ENCODE data around the gene NEAT1.
A peak's percentile ranks its signal among the peaks of the same experiment; 100 is the strongest.
"Not testable (repeated sequence)": the region's sequence is repeated elsewhere in the genome, so short reads cannot be mapped to it uniquely, and the experiment has no call there.

Gene NEAT1

DNA sequence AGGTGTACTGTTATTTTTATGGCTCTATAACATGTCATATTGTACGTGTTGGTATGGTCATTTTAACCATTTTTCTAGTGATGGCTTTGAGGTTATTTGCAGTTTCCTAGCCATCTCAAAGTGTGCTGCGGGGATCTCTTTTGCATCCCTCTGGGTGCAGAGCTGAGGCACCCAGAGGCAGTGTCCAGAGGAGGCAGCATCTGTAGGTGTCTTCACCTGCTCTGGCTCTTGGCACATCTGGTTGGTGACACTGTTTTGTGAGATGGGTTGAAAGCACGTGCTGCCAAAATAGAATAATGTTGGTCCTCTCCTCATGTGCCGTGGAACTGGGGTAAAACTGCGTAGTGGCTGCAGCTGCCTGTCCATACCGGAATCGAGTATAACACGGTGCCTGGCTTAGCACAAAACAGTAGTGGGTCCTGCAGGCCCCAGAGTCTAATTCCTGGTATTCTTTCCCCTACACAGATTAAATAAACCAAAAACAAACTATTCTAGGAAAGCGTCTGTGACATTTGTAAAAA is 12.9 kb downstream of the NEAT1 start:
- no peak for ATAC-seq

DNA sequence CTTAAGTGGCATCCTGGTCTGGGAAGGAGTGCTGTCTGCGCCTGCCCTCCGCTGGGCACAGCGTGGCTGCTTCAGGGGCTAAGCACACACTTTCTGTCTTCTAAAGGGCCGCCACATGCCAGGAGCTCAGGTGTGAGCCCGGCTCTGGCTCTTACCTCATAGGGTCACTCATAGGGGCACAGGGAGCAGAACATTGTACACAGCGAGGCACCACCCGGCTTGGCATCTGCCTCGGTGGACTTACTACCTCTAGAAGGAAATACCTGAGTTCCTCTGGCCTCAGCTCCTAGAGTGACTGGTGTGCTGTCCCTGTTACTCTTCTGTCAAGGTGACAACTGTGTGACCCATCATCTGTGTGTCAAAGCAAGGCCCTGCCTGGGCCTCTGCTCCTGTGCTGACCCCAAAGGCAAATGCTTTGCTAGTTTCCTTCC is 13.4 kb downstream of the NEAT1 start:
- no peak for ATAC-seq

DNA sequence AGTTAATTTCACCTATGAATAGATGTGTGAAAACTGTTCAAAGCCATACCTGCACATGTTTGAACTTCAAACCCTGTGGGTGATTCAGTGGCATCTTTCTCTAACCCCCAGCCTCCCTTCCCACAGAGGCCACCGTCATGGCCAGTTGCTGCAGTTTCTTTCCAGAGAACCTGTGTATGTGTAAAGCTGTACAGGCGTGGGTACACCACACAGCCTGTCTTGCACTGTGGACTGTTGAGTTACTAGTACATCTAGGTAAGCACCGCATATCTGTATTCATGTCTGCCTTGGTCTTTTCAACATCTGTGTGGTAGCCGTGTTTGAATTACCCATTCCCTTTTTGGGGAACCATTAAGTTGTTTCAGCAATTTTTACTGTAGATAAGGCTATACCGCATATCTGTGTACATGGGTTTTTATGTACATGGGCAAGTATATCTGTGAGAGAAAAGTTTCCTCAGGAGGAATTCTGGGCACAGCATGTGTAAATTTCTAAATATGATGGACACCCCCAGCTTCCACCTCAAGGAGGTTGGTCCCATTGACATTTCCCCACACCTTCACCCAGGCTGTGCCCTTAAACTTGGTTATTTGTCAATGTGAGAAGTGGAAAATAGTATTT is 13.9 kb downstream of the NEAT1 start:
- ATAC-seq = no peak

DNA sequence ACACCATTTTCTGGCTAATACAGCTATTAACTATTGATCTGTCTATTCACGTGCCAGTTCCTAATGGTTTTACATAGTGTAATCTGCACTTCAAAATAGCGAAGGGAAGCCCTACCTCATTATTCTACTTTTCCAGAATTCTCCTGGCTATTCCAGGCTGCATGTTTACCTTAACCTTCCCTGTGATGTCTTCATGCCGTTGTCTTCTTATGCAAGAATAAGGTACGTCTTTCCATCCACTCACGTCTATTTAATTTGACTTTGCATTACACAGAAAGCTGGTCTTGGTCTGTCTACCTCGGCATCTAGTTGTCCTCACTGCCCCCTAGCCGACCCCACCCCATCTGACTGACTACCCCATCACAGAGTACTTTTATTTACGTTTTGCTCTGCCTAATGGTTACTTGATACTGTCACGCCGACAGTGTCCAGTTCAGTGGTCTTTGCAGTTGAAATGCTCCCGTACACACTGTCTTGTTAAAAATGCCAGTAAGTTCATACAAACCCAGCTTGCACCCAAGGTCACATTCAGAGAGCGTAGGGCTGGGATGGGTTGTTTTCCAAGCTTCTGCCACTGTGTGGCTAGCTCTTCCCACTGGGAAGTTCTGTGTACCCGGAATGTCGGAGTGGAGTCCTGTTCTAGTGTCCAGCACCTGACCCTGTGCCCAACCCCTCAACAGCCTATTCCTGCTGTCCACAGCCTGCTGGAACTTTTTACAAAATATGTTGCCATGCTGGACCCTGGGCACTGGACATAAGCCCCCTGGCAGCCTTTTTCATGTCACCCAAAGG is 15.0 kb downstream of the NEAT1 start:
- ATAC-seq = no peak

DNA sequence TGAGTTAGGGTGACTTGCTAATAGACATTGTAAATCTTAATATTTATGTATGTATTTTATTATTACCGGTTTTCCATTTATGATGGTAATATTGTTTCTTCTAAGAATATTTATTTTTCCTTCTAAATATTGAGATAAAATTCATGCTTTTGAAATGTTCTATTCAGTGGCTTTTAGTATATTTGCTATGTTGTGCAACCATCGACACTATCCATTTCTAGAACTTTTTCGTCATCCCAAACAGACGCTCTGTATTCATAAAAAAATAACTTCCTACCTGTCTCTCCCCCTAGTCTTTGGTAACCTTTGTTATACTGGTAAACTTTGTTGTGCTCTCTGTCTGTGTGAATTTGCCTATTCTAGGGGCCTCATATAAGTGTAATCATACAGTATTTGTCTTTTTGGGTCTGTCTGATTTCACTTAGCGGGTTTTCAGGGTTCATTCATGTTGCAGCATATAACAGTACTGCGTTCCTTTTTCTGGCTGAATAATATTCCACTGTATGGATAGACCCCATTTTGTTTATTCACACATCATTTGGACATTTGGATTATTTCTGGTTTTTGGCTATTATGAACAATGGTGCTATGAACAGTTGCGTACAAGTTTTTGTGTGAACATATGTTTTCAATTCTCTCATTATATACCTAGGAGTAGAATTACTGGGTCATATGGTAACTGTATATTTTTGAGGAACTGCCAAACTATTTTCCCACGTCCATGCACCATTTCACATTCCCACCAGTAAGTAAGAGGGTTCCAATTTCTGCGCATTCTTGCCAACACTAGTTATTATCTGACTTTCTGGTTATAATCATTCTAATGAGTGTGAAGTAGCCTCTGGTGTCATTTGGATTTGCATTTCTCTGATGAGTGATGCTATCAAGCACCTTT is 15.9 kb downstream of the NEAT1 start:
- ATAC-seq = no peak

DNA sequence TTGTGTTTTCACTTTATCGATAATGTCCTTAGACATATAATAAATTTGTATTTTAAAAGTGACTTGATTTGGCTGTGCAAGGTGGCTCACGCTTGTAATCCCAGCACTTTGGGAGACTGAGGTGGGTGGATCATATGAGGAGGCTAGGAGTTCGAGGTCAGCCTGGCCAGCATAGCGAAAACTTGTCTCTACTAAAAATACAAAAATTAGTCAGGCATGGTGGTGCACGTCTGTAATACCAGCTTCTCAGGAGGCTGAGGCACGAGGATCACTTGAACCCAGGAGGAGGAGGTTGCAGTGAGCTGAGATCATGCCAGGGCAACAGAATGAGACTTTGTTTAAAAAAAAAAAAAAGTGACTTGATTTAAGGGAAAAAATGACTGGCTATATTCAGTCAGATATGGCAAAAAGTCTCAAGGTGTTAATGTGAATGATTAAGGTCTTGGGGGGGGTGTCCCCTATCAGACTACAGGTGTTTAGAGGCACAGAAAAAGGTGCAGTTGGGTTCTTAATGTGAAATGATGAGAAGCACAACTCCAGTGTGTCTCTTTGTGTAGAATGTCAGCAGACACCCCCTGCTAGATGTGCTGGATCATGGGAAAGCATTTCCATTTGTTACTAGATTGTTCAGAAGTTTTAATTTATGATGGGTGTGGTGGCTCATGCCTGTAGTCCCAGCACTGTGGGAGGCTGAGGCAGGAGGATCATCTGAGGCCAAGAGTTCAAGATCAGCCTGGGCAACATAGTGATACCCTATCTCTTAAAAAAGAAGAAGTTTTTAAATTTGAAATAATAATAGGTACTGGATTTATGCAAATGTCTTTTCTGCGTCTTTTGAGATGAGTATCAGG is 17.0 kb downstream of the NEAT1 start:
- ATAC-seq = peak; percentile 70 to 77

DNA sequence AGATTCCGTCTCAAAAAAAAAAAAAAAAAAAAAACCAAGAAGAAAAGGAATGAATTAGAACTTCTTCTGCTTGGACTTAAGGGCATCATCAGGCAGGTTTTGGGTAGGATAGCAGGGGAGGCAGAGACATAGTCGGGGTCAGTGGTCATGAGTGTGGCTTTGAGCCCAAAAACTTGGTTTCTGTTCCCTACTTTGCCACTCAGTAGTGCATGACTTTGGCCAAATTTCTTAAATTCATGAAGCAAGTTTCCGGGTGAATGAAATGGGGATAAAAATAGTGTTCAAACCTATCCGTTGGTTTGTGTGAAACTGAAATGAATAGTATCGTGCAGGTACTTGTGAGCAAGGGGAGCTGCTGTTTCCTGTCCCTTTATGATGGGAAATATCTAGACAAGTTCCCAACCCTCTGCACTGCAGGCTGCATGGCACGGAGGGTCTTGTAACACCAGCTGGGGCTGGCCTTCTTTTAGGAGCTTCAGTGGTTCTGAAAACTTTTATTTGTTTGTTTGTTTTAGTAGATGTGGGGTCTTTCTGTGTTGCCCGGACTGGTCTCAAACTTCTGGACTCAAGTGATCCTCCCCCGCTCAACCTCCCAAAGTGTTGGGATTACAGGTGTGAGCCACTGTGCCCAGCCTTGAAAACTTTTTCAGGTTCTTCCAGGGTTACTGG is 18.4 kb downstream of the NEAT1 start:
- ATAC-seq = peak; percentile 9 to 15

DNA sequence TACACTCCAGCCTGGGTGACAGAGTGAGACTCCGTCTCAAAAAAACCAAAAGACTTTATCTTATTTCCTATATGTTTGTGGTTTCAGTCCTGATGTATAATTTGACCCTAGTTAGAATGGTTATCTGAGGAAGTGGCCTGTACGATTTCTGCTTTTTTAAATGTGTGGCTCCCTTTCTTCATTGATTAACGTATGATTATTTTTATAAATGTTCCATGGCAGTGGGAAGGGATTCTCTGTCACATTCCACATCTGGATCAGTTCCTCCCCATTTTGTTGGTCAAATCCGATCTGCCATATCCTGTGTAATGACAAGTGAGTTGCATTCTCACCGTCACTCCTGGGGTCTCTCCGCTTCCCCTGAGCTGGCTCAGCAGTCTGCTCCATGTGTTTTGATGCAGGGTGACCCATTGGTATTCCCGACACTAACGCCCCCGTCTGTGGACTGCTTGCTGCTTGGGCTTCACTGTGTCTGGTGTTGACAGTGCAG is 20.3 kb downstream of the NEAT1 start:
- no peak for ATAC-seq

DNA sequence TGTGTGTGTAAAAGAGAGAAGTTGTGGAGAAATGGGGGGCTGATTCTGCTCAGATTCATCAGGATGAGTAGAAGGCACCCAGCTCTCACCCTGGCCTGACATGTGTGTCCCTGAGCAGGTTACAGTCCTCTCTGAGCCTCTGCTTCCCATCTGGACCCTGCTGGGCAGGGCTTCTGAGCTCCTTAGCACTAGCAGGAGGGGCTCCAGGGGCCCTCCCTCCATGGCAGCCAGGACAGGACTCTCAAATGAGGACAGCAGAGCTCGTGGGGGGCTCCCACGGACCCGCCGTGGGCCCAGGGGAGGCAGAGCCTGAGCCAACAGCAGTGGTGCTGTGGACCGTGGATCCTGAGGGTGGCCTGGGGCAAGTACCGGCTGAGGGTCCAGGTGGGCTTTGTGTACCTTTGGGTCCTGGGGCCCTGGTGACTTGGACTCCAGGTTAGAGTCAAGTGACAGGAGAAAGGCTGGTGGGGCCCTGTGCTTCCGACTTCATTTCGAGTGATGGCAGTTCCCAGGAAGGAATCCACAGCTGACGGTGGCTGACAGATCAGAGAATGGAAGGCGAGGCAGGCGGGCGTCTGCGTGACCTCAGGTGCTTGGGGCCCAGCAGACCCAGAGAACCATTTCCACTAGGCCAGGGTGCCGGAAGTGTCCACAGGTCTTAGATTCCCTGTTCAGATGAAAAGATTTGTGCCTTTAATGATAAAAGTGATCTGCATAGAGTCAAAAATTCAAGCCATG is 21.9 kb downstream of the NEAT1 start:
- no peak for ATAC-seq

DNA sequence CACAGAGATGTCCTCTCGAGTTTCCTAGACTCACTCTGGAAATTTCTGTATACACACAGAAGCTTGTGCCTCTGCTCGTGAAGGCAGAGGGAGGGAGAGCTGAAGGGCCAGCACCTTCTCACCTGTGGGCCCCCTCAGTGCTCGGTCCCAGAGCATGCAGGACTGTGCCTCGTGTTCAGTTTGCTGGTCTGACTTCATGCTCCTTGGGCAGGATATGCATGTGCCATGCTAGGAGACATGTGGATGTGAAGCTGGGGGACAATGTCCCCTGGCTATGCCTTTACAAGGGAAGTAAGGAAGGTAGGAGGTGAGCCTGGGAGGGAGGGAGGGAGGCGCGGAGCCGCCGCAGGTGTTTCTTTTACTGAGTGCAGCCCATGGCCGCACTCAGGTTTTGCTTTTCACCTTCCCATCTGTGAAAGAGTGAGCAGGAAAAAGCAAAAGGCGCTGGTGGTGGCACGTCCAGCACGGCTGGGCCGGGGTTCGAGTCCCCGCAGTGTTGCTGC is 22.6 kb downstream of the NEAT1 start:
- ATAC-seq = no peak

DNA sequence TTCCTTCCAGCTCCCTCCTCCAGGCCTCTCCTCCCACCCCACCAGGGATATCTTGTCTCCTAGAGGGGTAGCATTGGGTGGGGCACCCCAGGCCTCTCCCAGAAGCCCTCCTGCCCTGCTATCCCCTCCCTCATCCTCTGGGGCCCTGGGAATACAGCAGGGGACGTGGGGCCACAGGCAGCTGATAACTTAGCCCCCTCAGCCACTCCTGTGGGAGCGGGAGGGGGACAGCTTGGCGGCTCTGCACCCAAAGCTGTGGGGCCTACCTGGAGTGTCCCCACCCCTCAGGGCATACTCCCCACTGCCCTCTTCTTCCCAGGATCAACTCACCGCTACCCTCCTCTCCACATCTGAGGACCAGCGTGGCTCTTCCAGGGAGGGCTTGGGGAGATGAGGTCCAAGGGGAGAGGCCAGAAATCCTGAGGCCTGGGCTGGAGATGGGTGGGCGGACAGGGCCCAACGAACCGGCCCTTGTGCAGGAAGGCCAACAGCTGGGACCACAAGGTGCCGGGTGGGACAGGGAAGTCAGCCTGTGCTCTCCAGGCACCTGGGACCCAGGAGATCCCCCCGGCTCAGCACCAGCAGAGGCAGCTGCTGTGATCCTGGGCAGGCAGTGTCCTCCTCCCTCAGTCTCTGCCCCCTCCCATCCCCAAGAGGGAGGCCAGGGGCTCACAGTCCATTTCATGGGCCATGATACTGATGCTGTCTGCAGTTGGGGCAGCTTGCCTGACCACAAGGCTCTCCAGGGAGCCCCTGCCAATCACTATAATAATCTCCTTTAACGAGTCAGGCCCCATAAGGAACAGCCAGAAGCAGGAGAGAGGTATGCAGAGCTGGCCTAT is 23.2 kb downstream of the NEAT1 start:
- ATAC-seq = peak in 1 of 2 donors; percentile 3

DNA sequence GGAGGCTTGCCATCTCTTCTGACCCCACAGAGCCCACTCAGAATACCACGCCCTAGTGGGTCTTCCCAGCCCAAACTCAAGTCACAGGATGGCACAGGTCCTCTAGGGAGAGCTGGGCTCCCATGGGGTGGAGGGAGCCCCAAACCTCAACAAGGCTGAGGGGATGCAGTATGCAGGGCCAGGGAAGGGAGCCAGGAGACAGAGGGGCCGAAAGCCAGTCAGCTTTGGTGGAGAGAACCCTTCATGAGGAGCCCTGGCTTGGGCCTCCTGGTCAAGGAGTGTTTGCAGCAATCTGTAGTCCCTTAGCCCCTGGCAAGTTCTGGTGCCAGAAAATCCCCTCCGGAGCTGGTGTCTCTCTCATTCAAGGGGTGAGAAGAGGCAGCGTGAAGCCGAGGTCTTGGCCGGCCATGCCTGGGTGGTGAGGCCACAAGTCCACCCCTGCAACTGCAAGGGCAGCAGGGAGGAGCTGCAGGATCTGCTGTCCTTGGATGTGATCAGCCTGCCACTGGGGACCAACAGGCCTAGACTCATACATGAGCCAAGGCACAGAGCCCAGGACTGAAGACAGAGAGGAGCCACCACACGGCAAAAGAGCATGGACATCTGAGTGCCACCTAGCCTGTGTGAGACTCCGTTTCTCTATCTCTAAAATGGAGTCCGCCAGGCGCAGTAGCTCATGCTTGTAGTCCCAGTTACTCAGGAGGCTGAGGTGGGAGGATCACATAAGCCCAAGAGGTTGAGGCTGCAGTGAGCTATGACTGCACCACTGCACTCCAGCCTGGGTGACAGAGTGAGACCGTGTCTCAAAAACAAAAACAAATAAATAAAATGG is 24.1 kb downstream of the NEAT1 start:
- ATAC-seq = peak; percentile 8 to 12

DNA sequence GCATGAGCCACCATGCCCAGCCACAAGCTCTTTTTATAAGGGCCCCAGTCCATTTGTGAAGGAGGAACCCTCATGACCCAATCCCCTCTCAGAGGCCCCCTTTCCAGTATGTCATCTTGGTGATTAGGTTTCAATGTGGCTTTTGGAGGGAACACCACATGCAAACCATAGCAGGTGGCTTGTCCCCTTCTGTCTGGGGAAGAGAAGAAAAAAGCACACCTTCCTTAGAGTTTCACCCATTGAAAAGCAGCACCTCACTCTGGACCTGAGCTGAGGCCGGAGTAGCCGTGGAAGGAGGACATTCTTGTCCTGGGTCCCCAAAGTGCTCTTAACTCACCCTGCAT is 25.4 kb downstream of the NEAT1 start:
- ATAC-seq = no peak

DNA sequence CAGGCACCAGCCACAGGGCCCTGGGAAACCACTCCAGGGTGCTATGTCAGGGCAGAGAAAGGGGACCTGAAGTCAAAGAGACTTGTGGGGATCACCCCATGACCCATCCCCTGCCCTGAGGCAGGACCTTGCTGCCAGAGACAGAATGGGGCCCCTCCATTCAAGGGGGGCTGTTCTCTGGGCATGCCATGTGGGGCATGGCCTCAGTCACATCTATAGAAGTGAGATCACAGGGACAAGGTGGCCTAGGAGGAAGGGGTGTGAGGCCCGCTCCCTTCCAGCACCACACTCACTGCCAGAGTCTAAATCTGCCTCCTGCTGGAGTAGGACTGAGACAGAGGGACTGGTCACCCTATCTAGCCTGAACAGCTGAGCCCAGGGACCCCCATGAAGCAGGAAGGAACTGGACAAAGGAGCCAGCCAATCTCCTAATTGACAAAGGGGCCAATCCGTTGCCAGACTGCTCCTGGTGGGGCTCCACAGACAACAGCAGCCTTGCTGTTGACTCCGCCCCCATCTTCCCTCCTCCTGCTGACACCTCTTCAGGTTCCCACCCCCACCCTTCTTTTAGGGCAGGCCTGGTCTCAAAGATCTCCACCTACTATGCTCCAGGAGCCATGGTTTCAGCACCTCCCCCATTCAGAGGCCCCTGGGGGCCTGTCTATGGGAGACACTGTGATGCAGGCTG is 26.0 kb downstream of the NEAT1 start:
- peak in 1 of 2 donors; percentile 4 for ATAC-seq

DNA sequence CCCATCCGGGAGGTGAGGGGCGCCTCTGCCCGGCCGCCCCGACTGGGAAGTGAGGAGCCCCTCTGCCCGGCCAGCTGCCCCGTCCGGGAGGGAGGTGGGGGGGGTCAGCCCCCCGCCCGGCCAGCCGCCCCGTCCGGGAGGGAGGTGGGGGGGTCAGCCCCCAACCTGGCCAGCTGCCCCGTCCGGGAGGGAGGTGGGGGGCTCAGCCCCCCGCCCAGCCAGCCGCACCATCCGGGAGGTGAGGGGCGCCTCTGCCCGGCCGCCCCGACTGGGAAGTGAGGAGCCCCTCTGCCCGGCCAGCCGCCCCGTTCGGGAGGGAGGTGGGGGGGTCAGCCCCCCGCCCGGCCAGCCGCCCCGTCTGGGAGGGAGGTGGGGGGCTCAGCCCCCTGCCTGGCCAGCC is 28.7 kb downstream of the NEAT1 start:
- ATAC-seq = not testable (repeated sequence)

DNA sequence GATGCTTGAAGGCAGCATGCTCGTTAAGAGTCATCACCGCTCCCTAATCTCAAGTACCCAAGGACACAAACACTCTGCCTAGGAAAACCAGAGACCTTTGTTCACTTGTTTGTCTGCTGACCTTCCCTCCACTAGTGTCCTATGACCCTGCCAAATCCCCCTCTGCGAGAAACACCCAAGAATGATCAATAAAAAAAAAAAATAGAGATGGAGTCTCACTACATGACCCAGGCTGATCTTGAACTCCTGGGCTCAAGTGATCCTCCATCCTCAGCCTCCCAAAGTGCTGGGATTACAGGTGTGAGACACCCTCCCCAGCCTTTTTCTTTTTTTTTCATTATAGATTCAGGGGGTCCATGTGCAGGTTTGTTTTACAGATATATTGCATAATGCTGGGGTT is 29.7 kb downstream of the NEAT1 start:
- not testable (repeated sequence) for ATAC-seq

DNA sequence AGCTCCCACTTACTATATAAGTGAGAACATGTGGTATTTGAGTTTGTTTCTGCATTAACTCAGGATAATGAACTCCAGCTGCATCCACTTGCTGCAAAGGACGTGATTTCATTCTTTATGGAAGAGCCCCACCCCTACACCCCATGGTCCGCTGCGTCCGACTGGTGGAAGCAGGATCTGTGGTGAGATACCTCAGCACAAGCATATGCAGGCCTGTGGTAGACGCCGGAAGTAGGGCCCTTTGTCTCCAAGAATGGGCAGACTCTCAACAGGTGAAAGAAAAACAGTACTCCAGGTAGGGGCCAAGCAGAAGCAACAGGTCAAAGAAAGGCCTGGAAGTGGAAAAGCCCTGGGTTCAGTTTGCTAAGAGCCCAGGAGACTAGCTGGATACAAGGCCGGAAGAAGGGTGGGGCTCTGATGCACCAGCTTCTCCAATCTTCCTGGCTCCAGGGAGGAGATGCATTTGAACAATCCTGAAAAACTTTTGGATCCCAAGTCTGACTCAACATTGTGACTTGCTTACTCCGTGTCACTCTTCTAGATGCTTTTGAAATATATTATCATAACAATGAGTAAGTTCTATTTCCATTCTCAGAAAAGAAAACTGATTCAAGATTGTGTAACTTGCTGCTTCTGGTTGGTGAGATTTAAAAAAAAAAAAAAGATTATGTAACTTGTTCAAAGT is 30.4 kb downstream of the NEAT1 start:
- peak; percentile 47 to 67 for ATAC-seq

All from activated CD4-positive, CD25-positive, alpha-beta regulatory T cell treated with anti-CD3 and anti-CD28 coated beads, Interleukin-2, amount 50 U/mL, for 24 hours (primary cell).